ENCODE results near the gene IKZF2.

The IKZF2 gene

GRCh38 chr2:213084261-213084660 is 67.2 kb downstream of the IKZF2 start:
- TF ChIP-seq, protein P1, sequence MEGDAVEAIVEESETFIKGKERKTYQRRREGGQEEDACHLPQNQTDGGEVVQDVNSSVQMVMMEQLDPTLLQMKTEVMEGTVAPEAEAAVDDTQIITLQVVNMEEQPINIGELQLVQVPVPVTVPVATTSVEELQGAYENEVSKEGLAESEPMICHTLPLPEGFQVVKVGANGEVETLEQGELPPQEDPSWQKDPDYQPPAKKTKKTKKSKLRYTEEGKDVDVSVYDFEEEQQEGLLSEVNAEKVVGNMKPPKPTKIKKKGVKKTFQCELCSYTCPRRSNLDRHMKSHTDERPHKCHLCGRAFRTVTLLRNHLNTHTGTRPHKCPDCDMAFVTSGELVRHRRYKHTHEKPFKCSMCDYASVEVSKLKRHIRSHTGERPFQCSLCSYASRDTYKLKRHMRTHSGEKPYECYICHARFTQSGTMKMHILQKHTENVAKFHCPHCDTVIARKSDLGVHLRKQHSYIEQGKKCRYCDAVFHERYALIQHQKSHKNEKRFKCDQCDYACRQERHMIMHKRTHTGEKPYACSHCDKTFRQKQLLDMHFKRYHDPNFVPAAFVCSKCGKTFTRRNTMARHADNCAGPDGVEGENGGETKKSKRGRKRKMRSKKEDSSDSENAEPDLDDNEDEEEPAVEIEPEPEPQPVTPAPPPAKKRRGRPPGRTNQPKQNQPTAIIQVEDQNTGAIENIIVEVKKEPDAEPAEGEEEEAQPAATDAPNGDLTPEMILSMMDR (conservative IDR thresholded peaks at IDR 0.05): no peak

GRCh38 chr2:213080969-213081617 is 70.3 kb downstream of the IKZF2 start:
- peak overlapping the region; percentile 77 for H3K27ac ChIP-seq
- TF ChIP-seq, protein P1 (conservative IDR thresholded peaks at IDR 0.05): no peak

More at GRCh38 chr2:213084261-213084660, 67.2 kb downstream of the IKZF2 start:
- peak overlapping the region; percentile 77; the same call in 1 of the 2 replicates for H3K27ac ChIP-seq

- TF ChIP-seq, protein P1 (conservative IDR thresholded peaks at IDR 0.05): no peak
- no peak overlapping the region for H3K27ac ChIP-seq
Observed at GRCh38 chr2:213079756-213080155, 71.7 kb downstream of the IKZF2 start.

GRCh38 chr2:213078686-213079085 is 72.7 kb downstream of the IKZF2 start:
- TF ChIP-seq, protein P1 (conservative IDR thresholded peaks at IDR 0.05): no peak
- H3K27ac ChIP-seq: no peak overlapping the region

DNA sequence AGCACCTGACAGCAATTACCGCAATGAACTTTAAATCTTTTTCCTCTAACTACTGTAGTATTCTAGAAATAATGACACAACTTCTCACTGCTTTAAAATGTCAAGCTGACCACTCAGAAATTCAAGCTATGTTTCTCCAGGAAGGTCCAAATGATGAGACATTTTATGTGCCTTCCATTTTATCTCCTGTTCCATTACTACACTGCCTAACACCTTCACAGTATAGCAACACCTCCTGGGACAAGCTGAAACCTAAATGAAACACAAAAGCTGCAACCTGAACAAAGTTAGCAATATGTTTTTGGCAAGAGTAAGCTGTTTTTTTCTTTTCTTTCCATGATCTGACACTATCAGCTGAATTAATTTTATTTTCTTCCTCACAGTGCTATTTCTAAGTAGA is 81.9 kb downstream of the IKZF2 start:
- TF ChIP-seq, protein P1 (conservative IDR thresholded peaks at IDR 0.05): no peak
- peak overlapping the region; percentile 35 for H3K27ac ChIP-seq

- peak overlapping the region; percentile 35 for H3K27ac ChIP-seq
- TF ChIP-seq, protein P1 (conservative IDR thresholded peaks at IDR 0.05): no peak
Observed at GRCh38 chr2:213068676-213069359, 82.6 kb downstream of the IKZF2 start.

DNA sequence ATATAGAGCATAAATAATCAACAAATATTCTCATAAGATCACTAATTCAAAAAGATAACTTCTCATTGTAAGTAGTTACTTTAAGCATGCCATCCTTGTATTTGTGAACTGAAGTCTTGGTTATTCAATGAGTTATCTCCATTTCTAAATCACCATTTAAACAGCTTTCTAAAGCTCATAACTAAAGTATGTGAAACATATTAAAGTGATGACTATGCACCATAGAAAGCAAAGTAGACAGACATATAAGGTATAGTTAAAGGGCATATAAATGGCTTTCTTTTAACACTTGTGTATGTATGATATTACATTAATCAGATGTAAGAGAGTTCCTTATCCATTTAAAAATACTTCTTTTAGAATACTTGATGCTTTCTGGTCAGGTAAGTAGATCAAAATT is 83.5 kb downstream of the IKZF2 start:
- TF ChIP-seq, protein P1 (conservative IDR thresholded peaks at IDR 0.05): no peak
- no peak overlapping the region for H3K27ac ChIP-seq
